Left lobe of liver (tissue), 2 donors: ENCODE results near the gene POLR1E. TPM values are rescaled to one million over a fixed set of nuclear protein-coding genes. Genes with fewer than 3 reads are reported as not detected.
"Not testable (repeated sequence)": the region's sequence is repeated elsewhere in the genome, so short reads cannot be mapped to it uniquely, and the experiment has no call there.

Source experiments
- ATAC-seq: fragments of 200-7000 bp; cut with Tn5 transposase; one replicate; pipeline ENCODE4 v1.9.1; 2020; ENCODE audit warnings: mild to moderate bottlenecking, moderate library complexity
- DNase-seq: peaks from one replicate; pipeline ENCODE4 v3.0.0-alpha.2; 2020; ENCODE audit warnings: low spot score
- total RNA-seq: library from RNA; stranded (reverse); gene quantifications from one replicate; pipeline ENCODE4 v1.2.1, GENCODE V29; 2021
- donor health status: DM: no; HTN: no; CAD: no; lungs with moderate emphysema.
- donor health status: DM: no; HTN: yes; CAD: no.

Gene POLR1E
- total RNA-seq, 1 donor from 2014 or later: 11.8 TPM

GRCh38 chr9:37464426-37465248 lies 21.1 kb upstream of the POLR1E start:
- ATAC-seq (peak; percentile 58), DNase-seq (peak; percentile 77)

- DNase-seq (peak; percentile 99), ATAC-seq (peak; percentile 80)
Observed at GRCh38 chr9:37465249-37466036, 20.3 kb upstream of the POLR1E start, which contains the start of gene ZBTB5. Gene ZBTB5 (minus strand): TSS chr9:37465450. CDS start chr9:37442551, 22,899 bp downstream.

- peak; percentile 40 for ATAC-seq
- peak; percentile 75 for DNase-seq
Observed at GRCh38 chr9:37466037-37466709, 19.6 kb upstream of the POLR1E start.

- not testable (repeated sequence) for DNase-seq, ATAC-seq
Observed at GRCh38 chr9:37467530-37467929, 18.2 kb upstream of the POLR1E start.

GRCh38 chr9:37468620-37469019 lies 17.1 kb upstream of the POLR1E start:
- no peak for DNase-seq
- ATAC-seq: no peak

- ATAC-seq (peak; percentile 73), DNase-seq (no peak)
Observed at GRCh38 chr9:37471942-37472684, 13.6 kb upstream of the POLR1E start.

GRCh38 chr9:37473982-37474381 lies 11.8 kb upstream of the POLR1E start:
- ATAC-seq, DNase-seq: not testable (repeated sequence)

- no peak for DNase-seq
- ATAC-seq: no peak
Observed at GRCh38 chr9:37474438-37474837, 11.3 kb upstream of the POLR1E start.

GRCh38 chr9:37476930-37477329 lies 8.8 kb upstream of the POLR1E start:
- DNase-seq (no peak), ATAC-seq (no peak)

GRCh38 chr9:37477443-37477842 lies 8.3 kb upstream of the POLR1E start:
- DNase-seq, ATAC-seq: not testable (repeated sequence)

- DNase-seq: not testable (repeated sequence)
Observed at GRCh38 chr9:37477987-37478619, 7.6 kb upstream of the POLR1E start.

GRCh38 chr9:37480759-37481158 lies 5.0 kb upstream of the POLR1E start:
- ATAC-seq (no peak), DNase-seq (no peak)

More at GRCh38 chr9:37477987-37478619, 7.6 kb upstream of the POLR1E start:
- not testable (repeated sequence) for ATAC-seq

- ATAC-seq (no peak), DNase-seq (no peak)
Observed at GRCh38 chr9:37486256-37486615, 488 bp downstream of the POLR1E start.

GRCh38 chr9:37486616-37487548 lies 1.1 kb downstream of the POLR1E start:
- ATAC-seq: peak; percentile 64
- DNase-seq: peak; percentile 80

GRCh38 chr9:37491939-37492338 lies 6.2 kb downstream of the POLR1E start:
- ATAC-seq (peak; percentile 78), DNase-seq (no peak)

- DNase-seq (no peak), ATAC-seq (no peak)
Observed at GRCh38 chr9:37495571-37495970, 9.8 kb downstream of the POLR1E start.

GRCh38 chr9:37496020-37496419 lies 10.3 kb downstream of the POLR1E start:
- DNase-seq: no peak
- ATAC-seq: no peak

GRCh38 chr9:37497320-37497719 lies 11.6 kb downstream of the POLR1E start:
- peak; percentile 59 for DNase-seq
- peak; percentile 62 for ATAC-seq

GRCh38 chr9:37498457-37498856 lies 12.7 kb downstream of the POLR1E start:
- DNase-seq (no peak), ATAC-seq (no peak)
